ENCODE measurements around the gene RNF169. TPM values are rescaled to one million over a fixed set of nuclear protein-coding genes. Genes with fewer than 3 reads are reported as not detected.

Gene RNF169
- total RNA-seq, 1 donor from 2014 or later, result 23.5 TPM

GRCh38 chr11:74742070-74742469, 6.6 kb upstream of the RNF169 start:
- Mint-ChIP-seq H3K4me3 (no peak overlapping the region), H3K9me3 (peaks cover 4% of the 10 kb centered on the region), H3K27ac (ENCODE audit: unreplicated experiment) (no peak overlapping the region), H3K27me3 (ENCODE audit: low read depth) (peaks cover 9% of the 10 kb centered on the region), H3K36me3 (ENCODE audit: low read depth) (no peaks in the 10 kb centered on the region), H3K4me1 (no peaks in the 10 kb centered on the region)
- no peak for TF ChIP-seq CTCF (conservative IDR thresholded peaks at IDR 0.05)
- DNase-seq (ENCODE audit: low read depth, low spot score), result no peak

GRCh38 chr11:74743640-74744039, 5.0 kb upstream of the RNF169 start:
- no peak for TF ChIP-seq CTCF (conservative IDR thresholded peaks at IDR 0.05)
- Mint-ChIP-seq H3K4me1 (peaks cover 12% of the 10 kb centered on the region), H3K9me3 (peaks cover 4% of the 10 kb centered on the region), H3K36me3 (ENCODE audit: low read depth) (no peaks in the 10 kb centered on the region), H3K27ac (ENCODE audit: unreplicated experiment) (no peak overlapping the region), H3K4me3 (no peak overlapping the region), H3K27me3 (ENCODE audit: low read depth) (peaks cover 9% of the 10 kb centered on the region)
- no peak for DNase-seq (ENCODE audit: low read depth, low spot score)

GRCh38 chr11:74744277-74744676, 4.4 kb upstream of the RNF169 start:
- Mint-ChIP-seq H3K27ac (ENCODE audit: unreplicated experiment) (no peak overlapping the region), H3K9me3 (peaks cover 4% of the 10 kb centered on the region), H3K4me3 (no peak overlapping the region), H3K4me1 (peaks cover 14% of the 10 kb centered on the region), H3K36me3 (ENCODE audit: low read depth) (no peaks in the 10 kb centered on the region), H3K27me3 (ENCODE audit: low read depth) (peaks cover 4% of the 10 kb centered on the region)
- no peak for DNase-seq (ENCODE audit: low read depth, low spot score)
- TF ChIP-seq CTCF (conservative IDR thresholded peaks at IDR 0.05), result no peak

- H3K9me3 Mint-ChIP-seq, result no peaks in the 10 kb centered on the region
- no peaks in the 10 kb centered on the region for H3K27me3 Mint-ChIP-seq (ENCODE audit: low read depth)
- H3K36me3 Mint-ChIP-seq (ENCODE audit: low read depth), result peaks cover 3% of the 10 kb centered on the region
- DNase-seq (ENCODE audit: low read depth, low spot score), result no peak
- TF ChIP-seq CTCF (conservative IDR thresholded peaks at IDR 0.05), result no peak
- H3K4me3 Mint-ChIP-seq, result no peak overlapping the region
- no peak overlapping the region for H3K27ac Mint-ChIP-seq (ENCODE audit: unreplicated experiment)
- H3K4me1 Mint-ChIP-seq, result peaks cover 30% of the 10 kb centered on the region
These were observed 1.8 kb upstream of the RNF169 start for GRCh38 chr11:74746868-74747267.

GRCh38 chr11:74749127-74749964, 697 bp downstream of the RNF169 start:
- no peaks in the 10 kb centered on the region for H3K9me3 Mint-ChIP-seq
- H3K4me1 Mint-ChIP-seq, result peaks cover 37% of the 10 kb centered on the region
- peak overlapping the region; percentile 91 for H3K4me3 Mint-ChIP-seq
- peaks cover 3% of the 10 kb centered on the region for H3K36me3 Mint-ChIP-seq (ENCODE audit: low read depth)
- H3K27ac Mint-ChIP-seq (ENCODE audit: unreplicated experiment), result peak overlapping the region; percentile 95
- H3K27me3 Mint-ChIP-seq (ENCODE audit: low read depth), result no peaks in the 10 kb centered on the region
- no peak for TF ChIP-seq CTCF (conservative IDR thresholded peaks at IDR 0.05)
- DNase-seq (ENCODE audit: low read depth, low spot score), result peak; percentile 25

All from neural crest cell (in vitro differentiated cells).